Liver (tissue), 9 donors: ENCODE measurements around the gene PALLD. TPM values are rescaled to one million over a fixed set of nuclear protein-coding genes. Genes with fewer than 3 reads are reported as not detected.

ENCODE experiments used
- DNase-seq: peaks from one replicate; pipeline ENCODE4 v3.0.0-alpha.2; 2017; ENCODE audit warnings: low spot score
- H3K27ac ChIP-seq, 2 donors: one replicate each; pipeline ENCODE4 v1.7.0; 2013; ENCODE audit warnings: inconsistent platforms in 2 of 2, low read length in 2 of 2, control low read depth in 1 of 2, low read depth in 1 of 2, mild to moderate bottlenecking in 1 of 2
- H3K27me3 ChIP-seq, 4 donors: one replicate each; pipeline versions ENCODE4 v1.6.1 to v1.7.0; 2013; ENCODE audit warnings: low read length in 3 of 4, inconsistent platforms in 1 of 4, mild to moderate bottlenecking in 1 of 4, moderate library complexity in 1 of 4; ENCODE audit not compliant: control insufficient read depth in 4 of 4, insufficient read depth in 4 of 4
- H3K36me3 ChIP-seq, 4 donors: one replicate each; pipeline versions ENCODE4 v1.6.1 to v1.7.0; 2013; ENCODE audit warnings: low read length in 3 of 4, mild to moderate bottlenecking in 3 of 4, low read depth in 1 of 4, moderate library complexity in 1 of 4; ENCODE audit not compliant: control insufficient read depth in 4 of 4, insufficient read depth in 3 of 4
- H3K4me1 ChIP-seq, 4 donors: one replicate each; pipeline versions ENCODE4 v1.6.1 to v1.7.0; 2013; ENCODE audit warnings: low read length in 3 of 4, mild to moderate bottlenecking in 3 of 4, moderate library complexity in 1 of 4; ENCODE audit not compliant: control insufficient read depth in 4 of 4, insufficient read depth in 4 of 4
- H3K4me3 ChIP-seq, 3 donors: one replicate each; pipeline versions ENCODE4 v1.6.1 to v1.7.0; 2013; ENCODE audit warnings: low read length in 3 of 3, control low read depth in 1 of 3, low read depth in 1 of 3, mild to moderate bottlenecking in 1 of 3
- H3K9ac ChIP-seq, 2 donors: one replicate each; pipeline ENCODE4 v1.7.0; 2013; ENCODE audit warnings: low read length in 2 of 2, mild to moderate bottlenecking in 2 of 2, moderate library complexity in 2 of 2, control low read depth in 1 of 2, low read depth in 1 of 2
- H3K9me3 ChIP-seq, 4 donors: one replicate each; pipeline versions ENCODE4 v1.6.1 to v1.7.0; 2013; ENCODE audit warnings: low read length in 3 of 4; ENCODE audit not compliant: control insufficient read depth in 4 of 4
- ATF3 ChIP-seq: IDR thresholded peaks from 2 replicates; pipeline ENCODE4 v1.6.1; 2016; ENCODE audit warnings: antibody characterized with exemption
- CTCF ChIP-seq: fragments of 150-350 bp; IDR thresholded peaks from 2 replicates; pipeline ENCODE4 v1.5.1; 2017; ENCODE audit warnings: improper control_type of control experiment, low read depth, low read length; ENCODE audit not compliant: missing input control
- EGR1 ChIP-seq, 2 donors: IDR thresholded peaks; 2 replicates each; pipeline ENCODE4 v1.6.1; 2016 to 2018; ENCODE audit warnings: antibody characterized with exemption in 2 of 2, low read depth in 2 of 2
- FOXA1 ChIP-seq: IDR thresholded peaks from 2 replicates; pipeline ENCODE4 v1.6.1; 2016; ENCODE audit warnings: antibody characterized with exemption
- FOXA2 ChIP-seq: IDR thresholded peaks from 2 replicates; pipeline ENCODE4 v1.6.1; 2016; ENCODE audit warnings: antibody characterized with exemption
- GABPA ChIP-seq, 2 donors: IDR thresholded peaks in 1 of 2; conservative IDR thresholded peaks in 1 of 2; 2 replicates each; pipeline ENCODE4 v1.6.1; 2016; ENCODE audit warnings: antibody characterized with exemption in 2 of 2, mild to moderate bottlenecking in 1 of 2, moderate library complexity in 1 of 2
- HNF4A ChIP-seq, 2 donors: conservative IDR thresholded peaks; 2 replicates each; pipeline ENCODE4 v1.6.1; 2016; ENCODE audit warnings: antibody characterized with exemption in 2 of 2, mild to moderate bottlenecking in 2 of 2
- HNF4G ChIP-seq: IDR thresholded peaks from 2 replicates; pipeline ENCODE4 v1.6.1; 2016; ENCODE audit warnings: antibody characterized with exemption
- JUND ChIP-seq, 2 donors: IDR thresholded peaks; 2 replicates each; pipeline ENCODE4 v1.6.1; 2016; ENCODE audit warnings: antibody characterized with exemption in 2 of 2
- MAX ChIP-seq: IDR thresholded peaks from 2 replicates; pipeline ENCODE4 v1.6.1; 2016; ENCODE audit warnings: antibody characterized with exemption
- NR2F2 ChIP-seq: IDR thresholded peaks from 2 replicates; pipeline ENCODE4 v1.6.1; 2016; ENCODE audit warnings: antibody characterized with exemption
- RAD21 ChIP-seq, 2 donors: IDR thresholded peaks; 2 replicates each; pipeline ENCODE4 v1.6.1; 2016; ENCODE audit warnings: antibody characterized with exemption in 2 of 2, mild to moderate bottlenecking in 2 of 2
- SP1 ChIP-seq: IDR thresholded peaks from 2 replicates; pipeline ENCODE4 v1.6.1; 2018; ENCODE audit warnings: antibody characterized with exemption, mild to moderate bottlenecking
- TAF1 ChIP-seq: conservative IDR thresholded peaks from 2 replicates; pipeline ENCODE4 v1.6.1; 2016; ENCODE audit warnings: antibody characterized with exemption, mild to moderate bottlenecking
- ZBTB33 ChIP-seq: IDR thresholded peaks from 2 replicates; pipeline ENCODE4 v1.6.1; 2016; ENCODE audit warnings: antibody characterized with exemption
- WGBS: extraction: QIAGEN DNeasy Blood & Tissue Kit; methylation state at CpG from one replicate; pipeline ENCODE4 v1.1.7; 2013; 5-methylcytosine and 5-hydroxymethylcytosine counted together
- polyA plus RNA-seq, 2 donors: library from polyadenylated mRNA; stranded (reverse) in 1 of 2; unstranded in 1 of 2; fragments of 200-250 nt in 1 of 2; fragments of >200 nt in 1 of 2; fragmentation: Nextera tagmentation in 1 of 2; extraction: Ambion mirVana in 1 of 2; gene quantifications; one replicate each; pipeline versions ENCODE4 v1.2.1 to v1.2.3, GENCODE V29; 2013 to 2015
- total RNA-seq, 2 donors: library from RNA; depleted of rRNA; stranded (reverse); fragments of >200 nt; gene quantifications; one replicate each; pipeline ENCODE4 v1.2.3, GENCODE V29; 2014
- donor health status: healthy.
- donor health status: healthy.
- donor health status: healthy.
- donor health status: healthy.
- donor health status: healthy.

The PALLD gene
- total and polyA plus RNA-seq, 4 donors = 9.0 to 26.3 (median 14.7) TPM

- no peak for TF ChIP-seq ZBTB33
Measured at GRCh38 chr4:168787801-168788595, 291.1 kb downstream of the PALLD start (continued).

DNA sequence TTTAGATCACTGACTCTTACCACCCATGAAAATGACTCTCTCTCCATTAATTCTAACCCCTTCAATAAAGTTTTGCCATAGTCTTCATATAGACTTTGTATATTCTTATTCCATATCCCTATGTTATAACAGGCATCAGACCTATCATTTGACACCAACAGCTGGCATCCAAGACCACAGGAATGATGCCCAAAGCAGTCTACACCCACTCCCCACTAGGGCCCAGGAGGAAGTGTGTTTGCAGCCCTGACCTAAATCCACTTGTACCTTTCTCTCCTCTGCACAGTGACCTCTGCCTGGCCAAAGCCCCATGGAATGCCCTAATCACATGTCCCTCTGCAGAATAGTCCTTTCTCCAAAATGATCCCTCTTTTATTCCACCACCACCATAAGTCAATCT is 294.0 kb downstream of the PALLD start:
- Histone ChIP-seq H3K27ac (no peak overlapping the region), H3K9ac (no peak overlapping the region), H3K4me1 (no peaks in the 10 kb centered on the region), H3K27me3 (no peaks in the 10 kb centered on the region), H3K36me3 (no peaks in the 10 kb centered on the region), H3K9me3 (no peaks in the 10 kb centered on the region), H3K4me3 (no peak overlapping the region)
- no peak for DNase-seq
- TF ChIP-seq RAD21 (IDR thresholded peaks at IDR 0.05) (no peak), CTCF (no peak), MAX (no peak), ATF3 (no peak), FOXA1 (no peak), HNF4A (conservative IDR thresholded peaks at IDR 0.05) (no peak), NR2F2 (no peak)

- Histone ChIP-seq H3K9me3 (no peaks in the 10 kb centered on the region), H3K4me3 (no peak overlapping the region), H3K9ac (no peak overlapping the region), H3K27ac (no peak overlapping the region), H3K4me1 (no peaks in the 10 kb centered on the region), H3K27me3 (no peaks in the 10 kb centered on the region), H3K36me3 (no peaks in the 10 kb centered on the region)
- TF ChIP-seq HNF4A (conservative IDR thresholded peaks at IDR 0.05) = no peak
- no peak for TF ChIP-seq FOXA1
- TF ChIP-seq GABPA (IDR thresholded peaks at IDR 0.05 in 1 of 2, conservative IDR thresholded peaks at IDR 0.05 in 1 of 2) = no peak
- TF ChIP-seq MAX = no peak
- no peak for TF ChIP-seq JUND (IDR thresholded peaks at IDR 0.05)
- no peak for TF ChIP-seq SP1
- TF ChIP-seq NR2F2 = no peak
- no peak for TF ChIP-seq ATF3
- TF ChIP-seq ZBTB33 = no peak
- no peak for TF ChIP-seq FOXA2
- no peak for TF ChIP-seq HNF4G
- TF ChIP-seq RAD21 (IDR thresholded peaks at IDR 0.05) = no peak
- no peak for TF ChIP-seq TAF1
- TF ChIP-seq EGR1 (IDR thresholded peaks at IDR 0.05; ENCODE audit: low read depth in 2 of 2) = no peak
- WGBS = 91% methylated on average over 5 of the region's 5 CpGs
- no peak for DNase-seq
Measured at GRCh38 chr4:168791376-168791775, 294.5 kb downstream of the PALLD start.
